SU-DHL-6 (cell line): Measurements from ENCODE around the gene POLE3.

Source experiments
- CTCF ChIP-seq: fragments of 200-600 bp; sonication (generic); IDR thresholded peaks from one replicate; pipeline ENCODE4 v1.5.1; 2017; ENCODE audit warnings: antibody characterized with exemption, mild to moderate bottlenecking, low read length, moderate library complexity; ENCODE audit not compliant: insufficient read depth, poor library complexity, severe bottlenecking
- EZH2phosphoT487 ChIP-seq: fragments of 200-600 bp; sonication (generic), shearing (Covaris generic); conservative IDR thresholded peaks from 2 replicates; pipeline ENCODE4 v1.6.1; 2018; ENCODE audit warnings: mild to moderate bottlenecking, antibody characterized with exemption, low read length, moderate library complexity, mixed read lengths

- TF ChIP-seq CTCF (no peak), EZH2phosphoT487 (no peak)
These were observed 21.6 kb downstream of the POLE3 start for GRCh38 chr9:113388833-113389232.
